LNCaP clone FGC (cell line): ENCODE results near the gene SSBP4.

Experiments
- DNase-seq: peaks from one replicate; pipeline ENCODE4 v3.0.0-alpha.2; 2011; ENCODE audit warnings: low read depth
- H3K4me3 ChIP-seq: 2 replicates; pipeline ENCODE4 v1.5.1; 2011; ENCODE audit warnings: mild to moderate bottlenecking, low read depth, low read length, control low read depth
- TF ChIP-seq, protein P1 (sequence below): IDR thresholded peaks from 2 replicates; pipeline ENCODE4 v1.5.1; 2012; ENCODE audit warnings: mild to moderate bottlenecking; ENCODE audit not compliant: control insufficient read depth, insufficient read depth; ENCODE audit errors: extremely low read depth

Gene SSBP4

DNA sequence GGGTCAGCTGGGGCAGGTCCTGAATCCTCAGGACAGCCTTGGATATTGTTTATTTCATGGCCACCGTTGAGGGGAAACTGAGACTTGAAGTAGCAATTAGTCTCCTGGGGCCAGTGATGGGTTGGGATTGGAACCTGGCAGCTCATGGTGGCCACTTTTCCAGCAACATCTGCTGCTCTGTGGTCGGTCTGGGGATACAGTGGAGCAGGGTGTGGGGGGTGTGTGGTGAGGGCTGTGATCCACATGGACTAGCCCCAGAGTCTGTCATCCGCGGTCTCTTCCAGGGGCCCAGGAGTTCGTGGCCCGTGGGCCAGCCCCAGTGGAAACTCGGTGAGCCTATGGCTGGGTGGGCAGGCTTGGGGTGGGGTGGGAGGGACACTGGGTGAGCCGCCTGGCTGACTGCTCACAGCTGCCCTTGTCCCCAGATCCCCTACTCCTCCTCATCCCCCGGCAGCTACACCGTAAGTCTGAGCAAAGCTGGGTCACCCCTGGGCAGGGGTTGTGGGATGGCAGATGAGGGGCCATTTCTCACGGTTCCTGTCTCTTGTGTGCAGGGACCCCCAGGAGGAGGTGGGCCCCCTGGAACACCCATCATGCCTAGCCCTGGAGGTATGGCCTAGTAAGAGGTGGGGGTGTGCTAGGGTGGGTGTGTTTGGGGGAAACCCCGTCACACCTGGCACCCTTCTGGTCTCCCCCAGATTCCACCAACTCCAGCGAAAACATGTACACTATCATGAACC is 13.2 kb downstream of the SSBP4 start:
- no peak overlapping the region for H3K4me3 ChIP-seq
- TF ChIP-seq, protein P1, sequence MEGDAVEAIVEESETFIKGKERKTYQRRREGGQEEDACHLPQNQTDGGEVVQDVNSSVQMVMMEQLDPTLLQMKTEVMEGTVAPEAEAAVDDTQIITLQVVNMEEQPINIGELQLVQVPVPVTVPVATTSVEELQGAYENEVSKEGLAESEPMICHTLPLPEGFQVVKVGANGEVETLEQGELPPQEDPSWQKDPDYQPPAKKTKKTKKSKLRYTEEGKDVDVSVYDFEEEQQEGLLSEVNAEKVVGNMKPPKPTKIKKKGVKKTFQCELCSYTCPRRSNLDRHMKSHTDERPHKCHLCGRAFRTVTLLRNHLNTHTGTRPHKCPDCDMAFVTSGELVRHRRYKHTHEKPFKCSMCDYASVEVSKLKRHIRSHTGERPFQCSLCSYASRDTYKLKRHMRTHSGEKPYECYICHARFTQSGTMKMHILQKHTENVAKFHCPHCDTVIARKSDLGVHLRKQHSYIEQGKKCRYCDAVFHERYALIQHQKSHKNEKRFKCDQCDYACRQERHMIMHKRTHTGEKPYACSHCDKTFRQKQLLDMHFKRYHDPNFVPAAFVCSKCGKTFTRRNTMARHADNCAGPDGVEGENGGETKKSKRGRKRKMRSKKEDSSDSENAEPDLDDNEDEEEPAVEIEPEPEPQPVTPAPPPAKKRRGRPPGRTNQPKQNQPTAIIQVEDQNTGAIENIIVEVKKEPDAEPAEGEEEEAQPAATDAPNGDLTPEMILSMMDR: no peak

GRCh38 chr19:18433015-18433691 is 14.0 kb downstream of the SSBP4 start:
- DNase-seq: no peak
- H3K4me3 ChIP-seq: no peak overlapping the region
- TF ChIP-seq, protein P1: no peak

More for the DNA sequence above, 13.2 kb downstream of the SSBP4 start:
- no peak for DNase-seq

- no peak overlapping the region for H3K4me3 ChIP-seq
- no peak for DNase-seq
- TF ChIP-seq, protein P1: no peak
Observed at GRCh38 chr19:18433735-18434398, 14.7 kb downstream of the SSBP4 start.

- DNase-seq: no peak
- H3K4me3 ChIP-seq: no peak overlapping the region
- TF ChIP-seq, protein P1: no peak
Observed at GRCh38 chr19:18434411-18435175, 15.4 kb downstream of the SSBP4 start.

DNA sequence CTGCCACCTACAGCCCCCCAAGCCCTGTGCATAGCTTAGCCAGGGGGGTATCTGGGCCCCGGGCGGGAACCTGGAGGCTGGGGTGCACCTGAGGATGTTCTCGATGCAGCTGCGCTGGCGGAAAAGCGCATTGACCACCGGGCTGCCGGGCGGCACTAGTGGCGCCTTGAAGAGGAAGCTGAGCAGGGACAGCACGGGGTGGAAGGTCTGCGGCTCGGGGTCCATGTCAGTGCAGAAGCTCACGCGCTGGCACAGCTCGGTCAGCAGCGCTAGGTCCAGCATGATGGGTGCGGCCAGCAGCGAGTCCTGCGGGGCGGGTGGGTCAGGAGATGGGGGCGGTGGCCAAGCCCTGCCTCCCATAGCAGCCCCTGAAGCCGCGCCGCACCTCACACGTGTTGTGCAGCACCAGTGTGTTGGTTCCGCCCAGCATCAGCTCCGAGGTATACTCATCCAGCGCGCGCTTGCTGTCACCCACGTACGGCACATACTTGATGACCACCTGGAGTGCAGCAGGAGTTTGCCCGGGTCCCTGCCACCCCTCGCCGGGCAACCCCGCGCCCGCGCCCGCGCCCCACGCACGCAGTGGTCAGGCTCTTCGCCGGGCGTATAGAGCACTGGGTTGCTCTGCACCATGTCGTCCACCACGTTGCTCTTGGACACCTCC is 16.1 kb downstream of the SSBP4 start:
- TF ChIP-seq, protein P1: no peak
- no peak for DNase-seq
- H3K4me3 ChIP-seq: no peak overlapping the region
